Transverse colon (tissue), 4 donors: ENCODE results near the gene B9D1. TPM values are rescaled to one million over a fixed set of nuclear protein-coding genes. Genes with fewer than 3 reads are reported as not detected.

Experiments used
- DNase-seq: peaks from one replicate; pipeline ENCODE4 v3.0.0-alpha.2; 2019
- H3K27ac ChIP-seq, 4 donors: fragments of 200-600 bp; sonication (generic); 2 replicates each; pipeline ENCODE4 v1.5.1; 2016 to 2018; ENCODE audit warnings: inconsistent platforms in 4 of 4
- H3K27me3 ChIP-seq: fragments of 200-600 bp; sonication (generic); 2 replicates; pipeline ENCODE4 v1.5.1; 2017; ENCODE audit warnings: inconsistent platforms
- H3K36me3 ChIP-seq, 4 donors: fragments of 200-600 bp; sonication (generic); 2 replicates each; pipeline ENCODE4 v1.5.1; 2017 to 2019; ENCODE audit warnings: inconsistent platforms in 4 of 4
- H3K4me1 ChIP-seq, 4 donors: fragments of 200-600 bp; sonication (generic); 2 replicates each; pipeline ENCODE4 v1.5.1; 2017 to 2020; ENCODE audit warnings: inconsistent platforms in 4 of 4
- H3K4me3 ChIP-seq, 4 donors: fragments of 200-600 bp; sonication (generic); 1 replicate in 1 of 4; 2 replicates in 3 of 4; pipeline versions ENCODE4 v1.5.1 to v1.6.1; 2017 to 2019; ENCODE audit warnings: inconsistent platforms in 4 of 4
- H3K9me3 ChIP-seq, 2 donors: fragments of 200-600 bp; sonication (generic); 2 replicates each; pipeline ENCODE4 v1.5.1; 2017 to 2019; ENCODE audit warnings: inconsistent platforms in 2 of 2
- EP300 ChIP-seq: sonication (generic); formaldehyde crosslinking; IDR thresholded peaks from one replicate; pipeline ENCODE4 v1.6.1; 2017; ENCODE audit warnings: antibody characterized with exemption, low read depth
- POLR2A ChIP-seq: fragments of 450-650 bp; IDR thresholded peaks from one replicate; pipeline ENCODE4 v1.6.1; 2016; ENCODE audit warnings: antibody characterized with exemption, mild to moderate bottlenecking, moderate library complexity
- POLR2AphosphoS5 ChIP-seq, 3 donors: sonication (generic); formaldehyde crosslinking; IDR thresholded peaks; one replicate each; pipeline ENCODE4 v1.6.1; 2016; ENCODE audit warnings: antibody characterized with exemption in 3 of 3
- WGBS, 2 donors: methylation state at CpG; one replicate each; pipeline ENCODE4 v1.1.5; 2018; ENCODE audit warnings: low coverage in 1 of 2; 5-methylcytosine and 5-hydroxymethylcytosine counted together
- in situ Hi-C, 4 donors: fragments of 200-750 bp; cut with MboI; loops; one replicate each; pipeline versions ENCODE4 v1.15.0 to v1.15.1; 2017; ENCODE audit warnings: low sequenced_read_pairs in 3 of 4, low pct_ligation_motif_present in 1 of 4, low pct_unique_long_range_greater_than_20kb in 1 of 4
- intact Hi-C: fragments of 100-400 bp; cut with DNase I; formaldehyde crosslinking; loops from one replicate; pipeline ENCODE4 v1.15.1; 2023; ENCODE audit warnings: low total_unique reads
- total RNA-seq, 4 donors: library from RNA; depleted of rRNA; stranded (reverse); fragments of >200 nt; gene quantifications; one replicate each; pipeline ENCODE4 v1.1.0, GENCODE V29; 2016
- TF ChIP-seq, protein P1 (sequence below), 5 experiments: fragments of 200-600 bp in 3 of 5; fragments of 450-650 bp in 2 of 5; sonication (generic) in 3 of 5; IDR thresholded peaks; 1 replicate in 2 of 5; 2 replicates in 3 of 5; pipeline ENCODE4 v1.5.1; 2016 to 2017; ENCODE audit warnings: antibody characterized with exemption in 5 of 5, inconsistent platforms in 3 of 5, mild to moderate bottlenecking in 2 of 5, moderate library complexity in 1 of 5

Gene B9D1
- total RNA-seq, 4 donors from 2014 or later: 6.0 to 17.6 (median 9.5) TPM

GRCh38 chr17:19309701-19310100, 52.8 kb downstream of the B9D1 start:
- intact Hi-C loops: no loop called here
- Histone ChIP-seq H3K4me3 (no peak overlapping the region), H3K9me3 (no peaks in the 10 kb centered on the region), H3K27me3 (no peaks in the 10 kb centered on the region), H3K4me1 (peaks cover 15 to 36% (median 30%) of the 10 kb centered on the region in 4 donors), H3K36me3 (peaks cover 0 to 5% (median 2%) of the 10 kb centered on the region in 4 donors), H3K27ac (no peak overlapping the region)
- TF ChIP-seq EP300: no peak
- no peak for TF ChIP-seq POLR2AphosphoS5 (IDR thresholded peaks at IDR 0.05)
- no peak for TF ChIP-seq POLR2A
- TF ChIP-seq, protein P1, sequence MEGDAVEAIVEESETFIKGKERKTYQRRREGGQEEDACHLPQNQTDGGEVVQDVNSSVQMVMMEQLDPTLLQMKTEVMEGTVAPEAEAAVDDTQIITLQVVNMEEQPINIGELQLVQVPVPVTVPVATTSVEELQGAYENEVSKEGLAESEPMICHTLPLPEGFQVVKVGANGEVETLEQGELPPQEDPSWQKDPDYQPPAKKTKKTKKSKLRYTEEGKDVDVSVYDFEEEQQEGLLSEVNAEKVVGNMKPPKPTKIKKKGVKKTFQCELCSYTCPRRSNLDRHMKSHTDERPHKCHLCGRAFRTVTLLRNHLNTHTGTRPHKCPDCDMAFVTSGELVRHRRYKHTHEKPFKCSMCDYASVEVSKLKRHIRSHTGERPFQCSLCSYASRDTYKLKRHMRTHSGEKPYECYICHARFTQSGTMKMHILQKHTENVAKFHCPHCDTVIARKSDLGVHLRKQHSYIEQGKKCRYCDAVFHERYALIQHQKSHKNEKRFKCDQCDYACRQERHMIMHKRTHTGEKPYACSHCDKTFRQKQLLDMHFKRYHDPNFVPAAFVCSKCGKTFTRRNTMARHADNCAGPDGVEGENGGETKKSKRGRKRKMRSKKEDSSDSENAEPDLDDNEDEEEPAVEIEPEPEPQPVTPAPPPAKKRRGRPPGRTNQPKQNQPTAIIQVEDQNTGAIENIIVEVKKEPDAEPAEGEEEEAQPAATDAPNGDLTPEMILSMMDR (IDR thresholded peaks at IDR 0.05): no peak
- no peak for DNase-seq
- WGBS, 2 donors: 100% methylated on average over 5 of the region's 5 CpGs; no CpG with 5 or more reads in 1 of the 2 donors
- in situ Hi-C loops: no loop called here

GRCh38 chr17:19308398-19308797, 54.1 kb downstream of the B9D1 start:
- Histone ChIP-seq H3K36me3 (peaks cover 0 to 5% (median 2%) of the 10 kb centered on the region in 4 donors), H3K9me3 (no peaks in the 10 kb centered on the region), H3K27ac (no peak overlapping the region), H3K4me3 (no peak overlapping the region), H3K27me3 (no peaks in the 10 kb centered on the region), H3K4me1 (peaks cover 20 to 49% (median 34%) of the 10 kb centered on the region in 4 donors)
- no peak for DNase-seq
- no peak for TF ChIP-seq POLR2A
- no peak for TF ChIP-seq POLR2AphosphoS5 (IDR thresholded peaks at IDR 0.05)
- no peak for TF ChIP-seq EP300
- TF ChIP-seq, protein P1 (IDR thresholded peaks at IDR 0.05): no peak
- whole genome bisulfite sequencing, 2 donors: 80 to 94% methylated on average over 6 to 8 of the region's 8 CpGs
- intact Hi-C loops (no loop called here), in situ Hi-C loops (no loop called here)

GRCh38 chr17:19307521-19307920, 55.0 kb downstream of the B9D1 start:
- Histone ChIP-seq H3K4me1 (peaks cover 18 to 53% (median 36%) of the 10 kb centered on the region in 4 donors), H3K27ac (no peak overlapping the region), H3K27me3 (no peaks in the 10 kb centered on the region), H3K9me3 (no peaks in the 10 kb centered on the region), H3K4me3 (no peak overlapping the region), H3K36me3 (peaks cover 0 to 5% (median 0%) of the 10 kb centered on the region in 4 donors)
- intact Hi-C loops: no loop called here
- TF ChIP-seq EP300: no peak
- TF ChIP-seq, protein P1 (IDR thresholded peaks at IDR 0.05): no peak
- no peak for TF ChIP-seq POLR2A
- TF ChIP-seq POLR2AphosphoS5 (IDR thresholded peaks at IDR 0.05): no peak
- 75 to 84% methylated on average over 2 to 10 of the region's 10 CpGs for WGBS, 2 donors
- in situ Hi-C loops: no loop called here
- no peak for DNase-seq

DNA sequence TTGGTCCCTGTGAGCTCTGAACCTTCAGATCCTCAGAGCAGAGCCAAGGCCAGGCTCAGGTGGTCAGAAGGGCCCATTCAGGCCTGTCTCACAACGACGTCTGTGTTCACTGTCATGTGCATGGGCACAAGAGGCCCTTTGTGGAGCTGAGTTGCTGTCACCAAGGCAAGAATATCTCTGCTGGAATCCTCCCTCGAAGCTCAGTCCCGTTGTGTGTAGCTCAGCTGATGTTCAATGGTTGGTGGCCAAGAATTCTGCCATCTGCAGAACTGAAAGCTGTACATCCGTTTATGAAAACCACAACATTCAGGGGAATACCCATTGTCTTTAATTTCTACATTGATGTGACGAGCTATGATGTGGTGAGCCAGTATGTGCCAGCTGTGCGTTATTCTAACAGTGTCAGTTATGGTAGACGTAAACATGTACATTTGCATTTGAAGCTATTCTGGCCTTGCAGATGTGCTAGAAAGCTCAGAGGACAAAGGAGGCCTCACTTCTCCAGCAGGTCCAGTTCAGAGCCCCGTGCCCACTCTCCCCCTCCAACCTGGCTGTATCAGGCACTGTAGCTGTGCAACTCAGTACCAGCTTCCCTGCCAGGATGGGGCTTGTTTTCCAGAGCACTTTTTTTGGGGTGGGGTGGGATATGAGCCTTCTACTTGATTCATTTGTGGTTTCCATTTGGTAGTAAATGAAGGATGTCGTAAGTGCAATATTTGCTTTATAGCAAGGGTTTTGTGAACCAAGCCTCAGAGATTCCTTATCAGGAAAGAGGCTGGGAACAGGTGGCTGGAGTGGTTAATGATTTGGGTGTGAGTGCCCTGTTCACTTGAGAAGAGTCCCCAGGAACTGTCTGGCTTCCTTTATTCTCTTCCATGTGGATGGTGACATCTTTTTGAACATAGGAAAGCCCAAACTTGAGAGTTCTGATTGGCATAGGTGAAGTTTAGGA, 56.1 kb downstream of the B9D1 start:
- Histone ChIP-seq H3K27me3 (no peaks in the 10 kb centered on the region), H3K27ac (peak overlapping the region; percentile 9 to 48 (median 40)), H3K4me3 (no peak overlapping the region), H3K4me1 (peaks cover 26 to 64% (median 47%) of the 10 kb centered on the region in 4 donors), H3K9me3 (no peaks in the 10 kb centered on the region), H3K36me3 (no peaks in the 10 kb centered on the region)
- intact Hi-C loops (no loop called here), in situ Hi-C loops (no loop called here)
- WGBS, 2 donors: 52% methylated on average over 10 of the region's 10 CpGs; no CpG with 5 or more reads in 1 of the 2 donors
- peak; percentile 48 for DNase-seq
- peak in 1 of 3 donors; percentile 21 for TF ChIP-seq POLR2AphosphoS5 (IDR thresholded peaks at IDR 0.05)
- TF ChIP-seq, protein P1 (IDR thresholded peaks at IDR 0.05): no peak
